Panc1 (cell line): ENCODE results near the gene ADAMTSL3.

Source experiments
- CTCF ChIP-seq: fragments of 450-650 bp; IDR thresholded peaks from 2 replicates; pipeline ENCODE4 v1.5.1; 2017; ENCODE audit warnings: mild to moderate bottlenecking
- POLR2AphosphoS5 ChIP-seq: IDR thresholded peaks from 2 replicates; pipeline ENCODE4 v1.6.1; 2012; ENCODE audit warnings: mild to moderate bottlenecking, low read depth, low read length, moderate library complexity
- REST ChIP-seq, 2 experiments: IDR thresholded peaks; 2 replicates each; pipeline ENCODE4 v1.6.1; 2011 to 2012; ENCODE audit warnings: low read depth in 2 of 2, control low read depth in 1 of 2, low read length in 1 of 2, mild to moderate bottlenecking in 1 of 2, moderate library complexity in 1 of 2; ENCODE audit not compliant: insufficient read depth in 1 of 2
- SIN3A ChIP-seq: IDR thresholded peaks from 2 replicates; pipeline ENCODE4 v1.6.1; 2012; ENCODE audit warnings: low read depth, mild to moderate bottlenecking, low read length, moderate library complexity, borderline replicate concordance; ENCODE audit not compliant: insufficient read depth
- TCF7L2 ChIP-seq: IDR thresholded peaks from 2 replicates; pipeline ENCODE4 v1.6.1; 2011; ENCODE audit warnings: mild to moderate bottlenecking, low read depth, low read length, inconsistent platforms

DNA sequence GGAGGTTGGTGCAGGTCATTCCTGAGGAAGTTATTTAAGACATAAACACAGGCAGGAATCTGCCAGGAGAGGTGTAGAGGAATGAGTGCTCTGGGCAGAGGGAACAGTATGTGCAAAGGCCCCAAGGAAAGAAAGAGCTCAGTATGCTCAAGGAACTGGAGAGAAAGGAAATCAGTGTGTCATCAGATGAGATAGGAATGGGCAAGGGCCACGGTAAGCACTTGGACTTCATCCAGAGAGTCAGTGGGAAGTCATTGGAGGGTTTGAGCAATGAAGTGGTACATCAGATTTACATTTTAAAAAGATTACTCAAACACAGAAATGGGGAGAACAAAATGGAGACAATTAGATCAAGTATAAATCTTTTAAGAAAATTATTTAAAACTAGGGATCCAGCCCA lies 272.2 kb downstream of the ADAMTSL3 start:
- TF ChIP-seq REST (IDR thresholded peaks at IDR 0.05; ENCODE audit: insufficient read depth in 1 of 2, low read depth in 2 of 2, low read length in 1 of 2) (no peak), SIN3A (no peak), CTCF (no peak), POLR2AphosphoS5 (no peak), TCF7L2 (no peak)
